HT-29 (cell line): Measurements from ENCODE around the gene SIRPA. TPM values are rescaled to one million over a fixed set of nuclear protein-coding genes. Genes with fewer than 3 reads are reported as not detected.

ENCODE experiments used
- DNase-seq: peaks from one replicate; pipeline ENCODE4 v3.0.0-alpha.2; 2015; ENCODE audit warnings: low spot score
- total RNA-seq: library from RNA; depleted of rRNA; stranded (reverse); fragments of >200 nt; shearing (Covaris generic); gene quantifications from 2 replicates; pipeline ENCODE4 v1.2.3, GENCODE V29; 2014

The SIRPA gene
- total RNA-seq, 1 experiment from 2014 or later = 0.53 TPM

DNA sequence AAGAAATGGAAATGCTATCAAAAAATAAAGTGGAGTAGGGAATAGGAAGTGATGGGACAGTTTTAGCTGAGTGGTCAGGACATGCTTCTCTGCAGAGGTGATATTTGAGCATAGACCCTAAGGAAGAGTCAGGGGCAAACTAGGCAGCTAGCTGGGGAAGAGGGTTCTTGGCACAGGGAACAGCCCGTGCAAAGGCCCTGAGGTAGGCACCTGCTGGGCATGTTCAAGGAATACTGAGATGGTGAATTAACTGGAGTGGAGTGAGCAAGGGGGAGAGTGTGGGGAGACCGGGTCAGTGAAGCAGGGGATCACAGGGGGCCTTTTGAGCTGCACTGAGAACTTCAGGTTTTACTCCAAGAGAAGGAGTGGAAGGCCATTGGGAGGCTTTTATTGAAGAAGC is 7.5 kb upstream of the SIRPA start:
- DNase-seq = no peak

DNA sequence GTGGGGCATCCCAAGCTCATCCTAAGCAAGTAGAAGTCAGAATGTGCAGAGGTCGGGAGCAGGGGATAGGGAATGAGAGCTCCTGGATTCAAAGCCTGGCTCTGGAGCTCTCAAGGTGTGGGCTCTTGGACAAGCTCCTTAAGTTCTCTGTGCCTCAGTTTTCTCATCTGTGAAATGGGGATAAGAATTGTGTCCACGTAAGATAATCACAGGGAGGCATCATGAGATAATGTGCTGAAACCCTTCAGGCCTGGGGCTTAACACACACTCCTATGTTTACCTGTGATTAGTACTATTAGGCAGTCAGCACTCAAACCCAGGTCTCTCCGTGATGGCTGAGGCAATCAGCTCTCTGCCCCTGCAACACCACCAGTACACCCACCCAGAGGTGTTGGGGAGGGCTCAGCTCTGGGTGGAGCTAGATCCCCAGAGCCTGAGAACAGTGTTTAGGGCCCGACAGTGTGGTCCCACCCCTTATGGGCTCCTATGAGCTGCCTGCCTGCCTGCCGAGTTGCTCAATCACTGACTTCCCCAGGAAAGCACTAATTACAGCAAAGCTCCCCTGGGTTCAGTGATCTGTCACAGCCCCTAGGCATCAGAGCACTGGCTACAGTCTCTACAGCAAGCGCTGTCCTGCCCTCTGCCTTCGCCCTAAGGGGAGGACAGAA is 6.3 kb upstream of the SIRPA start:
- DNase-seq = no peak

DNA sequence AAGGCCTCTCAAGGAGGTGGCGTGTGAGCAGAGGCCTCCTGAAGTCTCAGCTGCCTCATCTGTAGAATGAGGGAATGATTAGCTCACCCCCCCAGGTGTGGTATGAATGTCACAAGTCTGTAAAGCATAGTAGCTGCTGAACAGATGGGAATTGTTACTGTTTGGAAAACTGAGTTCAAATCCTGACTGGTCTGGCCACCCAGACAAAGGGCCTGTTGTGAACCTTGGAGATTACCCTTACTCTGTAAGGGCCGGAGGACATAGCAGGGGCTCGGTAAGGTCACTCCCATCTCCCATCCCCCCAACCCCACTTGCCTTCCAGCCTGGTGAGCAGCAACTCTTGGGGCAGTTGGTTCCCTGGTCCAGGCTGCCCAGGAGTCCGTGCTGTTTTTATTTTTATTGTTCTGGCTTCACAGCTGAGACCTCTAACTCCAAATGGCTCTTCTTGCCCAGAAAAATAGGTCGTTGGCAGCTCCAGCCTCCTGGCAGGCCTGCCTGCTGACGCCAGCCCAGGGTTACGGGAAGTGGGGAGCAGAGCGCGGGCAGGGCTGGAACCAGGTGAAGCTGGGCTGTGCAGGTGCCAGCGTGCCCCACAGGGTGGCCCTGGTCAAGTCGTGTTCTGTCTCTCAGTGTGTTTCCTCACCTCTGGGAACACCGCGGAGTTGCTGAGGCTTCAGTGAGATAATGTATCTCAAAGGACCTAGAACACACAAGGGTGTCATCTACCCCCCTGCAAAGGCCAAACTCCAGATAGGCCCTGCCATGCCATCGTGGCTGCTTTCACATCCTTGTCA is 4.5 kb upstream of the SIRPA start:
- no peak for DNase-seq

DNA sequence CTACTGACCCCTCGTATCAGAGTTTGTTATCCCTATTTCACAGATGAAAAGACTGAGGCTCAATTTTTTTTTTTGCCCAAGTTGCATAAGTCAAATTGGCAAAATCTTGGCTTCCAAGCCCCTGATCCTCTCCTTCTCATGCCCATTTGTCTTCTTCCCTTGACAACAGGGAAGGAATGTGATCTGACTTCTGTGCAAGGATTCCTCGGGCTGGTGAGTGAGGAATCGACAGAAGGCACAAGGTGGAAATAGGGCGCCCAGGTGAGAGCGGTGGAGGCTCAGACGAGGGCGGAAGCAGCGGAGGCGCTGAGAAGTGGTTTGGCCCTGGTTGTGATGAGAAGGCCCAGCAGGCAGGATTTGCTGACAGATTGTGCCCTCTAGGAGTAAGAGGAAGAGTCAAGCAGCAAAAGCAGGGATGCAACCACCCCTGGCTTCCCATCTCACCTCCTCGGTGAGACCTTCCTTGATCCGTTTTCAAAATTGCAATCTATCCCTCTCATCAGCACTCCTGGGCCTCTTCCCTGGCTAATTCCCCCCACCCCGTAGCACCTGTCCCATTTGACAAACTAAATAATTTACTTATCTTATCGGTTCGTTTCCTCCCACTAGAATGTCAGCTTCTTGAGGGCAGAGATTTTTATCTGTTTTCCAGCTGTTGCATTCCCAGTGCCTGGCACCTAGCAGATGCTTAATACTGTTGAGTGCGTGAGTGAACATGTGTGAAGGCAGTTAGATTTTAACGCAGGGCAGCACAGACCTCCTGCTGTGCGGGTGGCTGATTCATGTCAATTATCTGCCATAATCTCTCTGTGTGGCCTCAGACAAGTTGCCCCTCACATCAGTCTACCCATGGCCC is 3.7 kb upstream of the SIRPA start:
- no peak for DNase-seq

DNA sequence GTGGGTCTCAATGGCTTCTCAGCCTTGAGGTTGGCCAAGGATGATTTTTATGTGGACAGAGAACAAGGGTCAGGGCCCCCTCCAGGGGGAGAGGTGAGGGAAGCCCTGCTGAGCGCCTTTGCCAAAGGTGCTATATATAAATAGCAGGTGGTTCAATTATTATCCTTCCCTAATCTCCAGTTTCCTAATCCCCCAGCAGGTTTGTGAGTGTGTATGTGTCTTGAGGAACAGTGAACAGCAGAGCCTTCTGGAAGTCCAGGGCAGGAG is 3.2 kb upstream of the SIRPA start:
- DNase-seq = no peak

DNA sequence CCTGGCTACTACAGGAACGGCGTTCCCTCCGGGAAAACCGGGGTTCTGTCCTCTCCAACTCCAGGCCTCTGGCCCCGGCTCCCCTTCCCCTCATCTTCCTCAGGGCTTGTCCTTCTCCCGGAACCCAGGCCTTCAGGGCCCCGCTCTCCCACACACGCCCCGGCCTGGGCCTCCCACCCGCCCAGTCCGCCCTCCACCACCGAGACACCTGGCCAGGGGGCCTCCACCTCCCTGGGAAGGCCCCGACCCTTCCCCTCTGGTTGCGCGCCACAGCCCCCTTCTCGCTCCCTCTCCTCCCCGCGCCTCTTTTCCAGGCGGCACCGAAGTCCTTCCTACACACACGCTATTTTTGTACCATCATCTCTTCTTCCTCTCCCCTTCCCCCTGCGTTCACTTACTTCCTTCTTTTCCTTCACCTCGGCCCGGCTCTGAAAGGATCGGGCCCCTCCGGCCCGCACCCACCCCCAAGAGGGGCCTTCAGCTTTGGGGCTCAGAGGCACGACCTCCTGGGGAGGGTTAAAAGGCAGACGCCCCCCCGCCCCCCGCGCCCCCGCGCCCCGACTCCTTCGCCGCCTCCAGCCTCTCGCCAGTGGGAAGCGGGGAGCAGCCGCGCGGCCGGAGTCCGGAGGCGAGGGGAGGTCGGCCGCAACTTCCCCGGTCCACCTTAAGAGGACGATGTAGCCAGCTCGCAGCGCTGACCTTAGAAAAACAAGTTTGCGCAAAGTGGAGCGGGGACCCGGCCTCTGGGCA is 1.3 kb upstream of the SIRPA start:
- DNase-seq = no peak

DNA sequence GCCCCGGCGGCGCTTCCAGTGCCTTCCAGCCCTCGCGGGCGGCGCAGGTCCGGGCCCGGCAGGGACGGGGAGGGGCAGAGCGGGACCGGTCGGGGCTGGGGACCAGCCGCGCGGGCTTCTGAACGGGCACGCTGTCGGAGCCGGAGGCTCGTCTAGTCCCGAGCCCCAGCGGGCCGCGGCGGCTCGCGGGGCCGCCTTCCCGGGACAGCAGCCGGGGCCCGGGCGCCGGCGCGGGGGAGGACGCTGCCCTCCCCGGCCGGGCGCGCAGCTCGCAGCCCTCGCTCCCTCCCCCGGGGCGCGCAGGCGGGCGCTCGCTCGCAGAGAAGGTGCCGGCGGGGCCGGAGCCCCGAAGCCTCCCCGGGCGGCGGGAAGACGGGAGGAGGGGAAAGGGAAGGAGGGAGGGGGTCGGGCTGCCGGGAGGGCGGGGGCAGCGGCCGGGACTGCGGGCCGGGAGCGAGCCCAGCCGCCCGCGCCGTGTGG is 696 bp upstream of the SIRPA start:
- no peak for DNase-seq

DNA sequence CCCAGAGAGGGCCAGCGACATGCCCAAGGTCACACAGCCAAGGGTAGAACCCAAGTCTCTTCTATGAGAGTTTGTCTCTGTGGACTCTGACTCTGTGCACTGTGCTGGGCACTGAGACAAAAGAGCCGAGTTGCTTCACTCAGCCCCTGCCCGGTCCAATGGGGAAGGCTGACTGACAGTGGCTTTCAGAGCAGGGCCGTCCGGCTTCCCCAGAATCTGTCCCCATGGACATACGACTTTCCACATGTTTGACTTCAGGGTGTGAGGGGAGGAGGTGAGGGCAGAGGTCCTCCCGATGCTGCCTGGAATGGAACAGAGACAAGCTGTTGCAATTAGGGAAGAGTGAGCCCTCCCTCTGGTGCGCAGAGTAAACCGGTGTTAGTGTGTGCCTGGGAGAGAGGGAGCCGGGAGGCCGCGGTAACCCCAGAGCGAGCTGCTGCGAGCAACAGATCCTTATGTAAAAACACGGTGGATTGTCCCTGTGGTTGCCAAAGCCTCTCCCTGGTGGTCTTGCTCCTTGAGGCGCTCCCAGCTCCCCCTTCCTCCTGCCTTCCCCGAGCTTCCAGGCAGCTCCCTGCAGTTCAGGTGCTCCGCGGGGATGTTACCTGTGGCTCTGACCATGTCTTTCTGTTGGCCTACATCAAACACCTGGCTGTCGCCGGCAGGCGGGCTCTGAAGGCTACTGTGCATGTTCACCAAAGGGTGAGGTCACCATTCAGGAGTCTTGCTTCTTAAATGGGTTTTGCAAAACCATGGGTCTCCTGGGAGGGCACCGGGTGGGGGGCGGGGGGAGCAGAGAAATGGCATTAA is 672 bp downstream of the SIRPA start:
- DNase-seq = no peak

DNA sequence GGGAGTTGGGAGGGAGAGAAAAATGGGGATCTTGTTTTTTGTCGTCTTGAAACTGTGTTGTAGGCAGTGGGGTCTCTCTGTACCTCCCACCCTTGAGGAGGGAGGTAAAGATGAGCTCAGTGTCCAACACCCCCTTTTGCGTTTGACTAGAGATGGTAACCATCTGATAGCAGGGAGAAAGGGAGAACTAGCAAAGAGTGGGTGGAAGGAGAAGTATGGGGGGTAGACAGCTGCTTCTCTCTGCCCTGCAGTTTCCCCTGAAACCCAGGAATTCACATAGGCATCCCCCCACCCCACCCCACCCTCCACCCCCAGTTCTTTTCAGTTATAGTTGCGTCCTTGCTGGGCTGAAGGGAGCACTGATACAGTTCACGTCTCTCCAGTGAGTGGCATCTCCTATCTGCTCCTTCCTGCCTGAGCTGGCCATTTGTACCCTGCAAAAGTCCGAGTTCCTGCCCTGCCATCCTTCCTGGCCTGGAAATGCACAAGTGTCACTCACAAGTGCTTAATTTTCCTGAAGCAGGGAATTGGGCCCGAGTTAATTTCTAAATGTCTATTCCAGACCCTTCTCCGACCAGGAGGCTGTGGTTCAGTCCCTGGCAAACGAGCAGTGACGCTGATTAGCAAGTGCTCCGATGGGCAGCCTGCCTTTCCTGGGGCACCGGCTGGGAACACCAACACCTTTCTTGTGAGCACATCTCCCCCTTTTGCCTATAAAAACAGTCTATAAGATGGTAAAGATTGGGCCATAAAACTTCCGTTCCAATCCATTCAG is 1.5 kb downstream of the SIRPA start:
- DNase-seq = no peak

DNA sequence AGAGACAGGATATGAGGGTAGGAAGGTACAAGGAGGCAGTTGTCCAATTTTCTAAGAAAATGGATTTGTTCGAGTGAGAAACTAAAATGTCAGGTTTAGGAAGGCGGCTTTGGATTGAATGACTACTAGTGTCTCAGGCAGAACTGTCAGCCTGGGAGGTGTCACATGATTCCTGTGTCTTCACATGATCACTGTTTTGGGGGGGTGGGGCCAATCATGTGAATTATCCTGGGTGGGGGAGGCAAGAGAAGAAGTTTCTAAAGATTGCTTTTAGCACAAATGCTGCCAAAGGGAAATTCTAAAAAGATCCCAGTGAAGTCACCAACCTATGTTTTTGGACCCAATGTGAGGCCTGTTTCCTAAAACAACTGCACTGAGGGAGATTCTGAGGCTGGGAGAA is 2.3 kb downstream of the SIRPA start:
- no peak for DNase-seq

DNA sequence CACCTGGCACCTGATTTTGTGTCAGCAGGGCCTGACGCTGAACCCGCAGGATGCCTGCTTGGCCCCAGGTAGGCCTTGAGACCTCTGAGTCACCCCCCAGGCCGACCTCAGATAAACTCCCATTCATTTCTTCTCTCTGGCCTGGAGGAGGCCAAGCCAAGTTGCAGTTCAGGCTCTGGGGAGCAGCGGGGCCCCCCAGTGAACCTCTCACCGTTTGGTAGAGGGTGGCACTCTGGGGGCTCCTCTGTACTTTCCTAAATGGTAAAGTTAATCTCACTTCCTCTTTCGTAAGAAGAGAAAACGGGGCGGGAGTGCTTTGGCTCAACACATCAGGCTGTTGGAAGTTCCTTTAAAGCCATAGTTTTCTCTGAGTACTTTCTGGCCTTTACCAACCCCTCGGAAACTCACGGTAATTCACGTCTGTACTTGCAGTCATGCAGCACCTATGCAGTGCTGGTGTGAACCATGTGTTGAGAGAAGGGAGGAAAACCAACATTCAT is 2.8 kb downstream of the SIRPA start:
- no peak for DNase-seq

DNA sequence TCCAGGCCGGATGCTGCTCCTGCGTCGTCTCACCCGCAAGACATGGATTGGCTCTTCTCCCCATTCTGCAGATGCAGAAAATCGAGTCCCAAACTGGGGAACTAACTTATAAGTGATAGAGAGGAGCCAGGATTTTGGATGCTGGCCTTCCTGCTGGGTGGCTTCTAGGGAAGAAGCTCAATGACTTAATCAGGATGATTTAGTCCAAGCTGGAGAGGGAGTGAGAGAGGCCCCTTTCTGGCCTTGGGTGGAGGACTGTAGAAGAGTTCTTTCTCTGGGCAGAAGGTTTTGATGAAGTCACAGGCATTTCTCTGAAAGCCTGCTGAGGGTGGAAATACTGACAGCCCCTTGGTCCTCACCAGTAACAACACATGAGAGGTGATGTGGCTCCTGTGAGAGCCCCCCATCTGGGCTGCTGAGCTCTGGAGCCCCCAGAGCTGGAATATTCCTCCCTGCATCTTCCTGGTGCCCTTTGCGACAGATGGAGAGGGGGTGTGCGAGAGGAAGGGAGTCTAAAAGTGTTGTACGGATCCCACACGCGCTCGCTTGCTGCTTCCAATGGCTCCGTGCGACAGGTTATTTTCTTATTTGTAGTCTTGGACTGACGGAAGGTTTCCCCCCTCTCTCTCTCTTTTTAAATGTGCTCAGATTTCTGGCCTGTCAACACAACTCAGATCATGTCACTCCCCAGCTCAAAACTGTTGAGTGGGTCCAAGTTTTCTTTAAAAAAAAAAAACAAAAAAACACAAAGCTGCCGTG is 3.5 kb downstream of the SIRPA start:
- DNase-seq = no peak

DNA sequence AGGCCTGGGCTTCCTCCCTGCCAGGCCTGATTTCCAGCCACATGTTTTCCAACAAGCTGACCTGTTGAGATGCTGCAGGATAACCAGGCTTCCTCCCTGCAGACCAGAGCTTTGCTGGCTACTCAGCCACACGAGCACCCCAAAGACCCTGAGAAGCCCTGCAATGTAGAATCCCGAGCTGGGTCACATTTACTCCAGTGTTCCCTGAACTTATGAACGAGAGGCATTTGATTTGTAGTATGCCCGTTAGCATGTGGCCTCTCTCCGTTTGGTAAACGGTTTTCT is 4.0 kb downstream of the SIRPA start:
- no peak for DNase-seq

DNA sequence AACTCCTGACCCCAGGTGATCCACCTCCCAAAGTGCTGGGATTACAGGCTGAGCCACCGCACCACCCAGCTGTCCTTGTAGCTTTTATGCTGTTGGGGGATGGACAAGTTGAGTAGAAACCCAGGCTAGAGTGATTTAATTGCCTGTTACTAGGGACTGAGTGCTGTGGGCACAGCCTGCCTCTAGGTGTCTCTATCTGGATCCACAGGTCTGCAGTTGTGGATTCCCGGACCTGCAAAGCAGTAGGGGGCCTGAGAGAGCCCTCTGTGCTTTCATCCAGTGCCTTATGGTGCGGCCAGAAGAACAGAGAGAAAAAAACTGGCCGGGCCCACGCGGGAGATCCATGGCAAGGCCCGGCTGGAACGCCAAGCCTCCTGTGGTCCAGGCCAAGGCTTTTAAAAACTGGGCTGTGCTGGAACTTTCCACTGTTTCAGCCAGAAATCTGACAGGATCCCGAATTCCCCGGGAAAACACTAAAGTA is 5.2 kb downstream of the SIRPA start:
- peak; percentile 74 for DNase-seq

DNA sequence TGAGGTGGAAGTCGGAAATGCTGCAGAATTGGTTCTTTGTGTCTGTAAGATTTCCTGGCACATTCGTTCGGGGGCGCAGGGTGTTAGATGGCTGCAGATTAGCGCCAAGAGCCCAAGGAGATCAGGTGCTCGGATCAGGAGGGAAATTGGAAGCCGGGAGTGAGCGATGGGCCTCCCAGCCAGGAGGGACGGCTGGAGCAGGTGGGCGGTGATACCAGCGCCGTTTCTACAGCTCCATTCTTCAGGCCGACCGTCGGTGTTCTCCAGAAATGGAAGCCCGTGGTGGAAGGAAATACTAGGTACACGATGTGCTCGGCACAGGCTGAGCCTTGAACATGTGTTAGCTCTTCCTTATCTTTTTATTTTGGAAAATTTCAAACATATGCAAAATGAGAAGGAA is 6.5 kb downstream of the SIRPA start:
- no peak for DNase-seq

DNA sequence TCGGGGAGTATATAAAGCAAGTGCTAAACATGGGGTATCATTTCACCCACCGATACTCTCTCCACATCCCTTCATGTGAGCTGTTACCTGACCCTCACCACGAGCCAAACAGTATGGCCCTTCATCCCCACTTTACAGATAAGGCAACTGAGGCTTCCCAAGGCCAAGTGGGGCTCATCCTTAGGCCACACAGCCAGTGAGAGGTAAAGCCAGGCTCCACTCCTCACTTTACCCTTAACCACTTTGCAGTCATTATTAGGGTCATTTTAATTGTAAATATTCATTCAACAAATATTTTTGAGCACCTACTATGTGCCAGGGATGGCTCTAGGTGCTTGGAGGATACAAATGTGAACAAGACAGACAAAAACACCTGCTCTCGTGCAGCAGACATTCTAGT is 7.0 kb downstream of the SIRPA start:
- no peak for DNase-seq

DNA sequence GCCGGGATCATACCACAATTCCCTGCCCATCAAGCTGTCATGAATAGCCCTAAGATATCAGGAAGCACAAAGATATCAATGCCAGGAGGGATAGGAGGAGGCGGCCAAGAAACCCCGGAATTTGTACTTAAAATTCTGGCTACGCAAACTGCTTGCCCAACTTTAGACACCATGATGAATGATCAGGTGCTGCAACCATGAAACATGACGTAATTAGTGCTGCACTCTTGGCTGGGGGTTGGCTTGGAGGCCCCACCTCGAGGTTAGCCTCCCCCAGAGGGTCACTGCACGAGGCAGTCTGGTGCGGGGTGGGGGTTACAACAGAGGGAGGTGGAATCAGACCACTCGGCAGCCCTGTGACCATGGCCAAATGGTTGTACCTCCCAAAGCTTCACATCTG is 8.9 kb downstream of the SIRPA start:
- DNase-seq = no peak

DNA sequence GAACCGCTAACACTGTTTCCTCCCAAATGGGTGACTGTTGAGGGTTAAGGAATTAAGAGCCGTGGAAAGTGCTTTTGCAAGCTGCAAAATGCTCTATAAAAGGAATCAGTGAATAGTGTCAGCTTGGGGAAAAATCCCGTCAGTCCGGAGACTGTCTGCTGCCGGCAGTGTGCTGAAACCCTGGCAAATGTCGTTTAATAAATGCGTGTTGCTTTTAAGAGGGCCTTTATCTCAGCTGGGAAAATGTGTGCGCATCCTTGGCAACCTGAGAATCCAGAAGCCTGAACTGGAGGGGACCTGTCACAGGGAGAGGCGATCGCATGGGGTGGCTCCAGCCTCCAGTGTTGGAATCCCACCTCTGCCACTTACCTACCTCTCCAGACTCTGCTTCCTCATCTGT is 9.8 kb downstream of the SIRPA start:
- DNase-seq = no peak

DNA sequence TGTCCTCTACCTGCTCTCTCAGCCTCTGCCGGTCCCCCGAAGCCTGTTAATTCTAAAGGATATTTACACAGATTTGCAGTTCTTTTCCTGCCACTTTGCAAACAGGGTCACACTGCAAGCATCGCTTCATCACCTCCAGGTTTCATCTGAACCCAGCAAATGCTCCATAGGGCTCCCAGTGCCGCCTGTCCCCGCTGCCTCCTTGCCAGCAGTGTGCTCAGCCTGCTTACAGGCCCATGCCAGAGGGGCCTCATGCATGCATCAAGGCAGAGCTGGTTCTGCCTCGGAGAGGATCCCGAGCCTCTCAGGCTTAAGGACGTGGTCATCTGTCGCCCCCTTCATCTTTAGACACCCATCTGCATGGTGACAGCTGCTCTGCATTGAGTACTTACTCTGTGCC is 10.5 kb downstream of the SIRPA start:
- no peak for DNase-seq
